Calu3 (cell line): ENCODE data around the gene CCIN. TPM values are rescaled to one million over a fixed set of nuclear protein-coding genes. Genes with fewer than 3 reads are reported as not detected.

Source experiments
- BruUV-seq: library from RNA; stranded (reverse); fragments of 400-500 nt; replicated peaks from 2 replicates; lab custom pipeline; 2021; lab: Mats Ljungman, UMichigan
- CTCF ChIA-PET: fragments of 300-600 bp; sonication (Branson Sonifier 250); formaldehyde crosslinking; loops from one replicate; lab custom pipeline; 2022; ENCODE audit warnings: antibody characterized with exemption; lab: Charles Lee
- DNase-seq: peaks from one replicate; pipeline ENCODE4 v3.0.0; 2022
- H3K27ac Mint-ChIP-seq: one replicate; pipeline ENCODE4 v1.8.0; 2022; ENCODE audit warnings: mixed read lengths; ENCODE audit not compliant: unreplicated experiment
- H3K27me3 Mint-ChIP-seq: one replicate; pipeline ENCODE4 v1.8.0; 2022; ENCODE audit warnings: mixed read lengths; ENCODE audit not compliant: unreplicated experiment
- H3K36me3 Mint-ChIP-seq: one replicate; pipeline ENCODE4 v1.8.0; 2022; ENCODE audit warnings: mild to moderate bottlenecking, moderate library complexity, mixed read lengths; ENCODE audit not compliant: insufficient read depth, unreplicated experiment
- H3K4me1 Mint-ChIP-seq: one replicate; pipeline ENCODE4 v1.8.0; 2022; ENCODE audit warnings: mild to moderate bottlenecking, low read depth, mixed read lengths; ENCODE audit not compliant: unreplicated experiment
- H3K4me3 Mint-ChIP-seq: one replicate; pipeline ENCODE4 v1.8.0; 2022; ENCODE audit warnings: mild to moderate bottlenecking, low read depth, moderate library complexity, mixed read lengths; ENCODE audit not compliant: unreplicated experiment
- H3K9me3 Mint-ChIP-seq: one replicate; pipeline ENCODE4 v1.8.0; 2022; ENCODE audit warnings: low read depth, mixed read lengths; ENCODE audit not compliant: unreplicated experiment
- CTCF ChIP-seq: fragments of 200-600 bp; IDR thresholded peaks from one replicate; pipeline ENCODE4 v1.8.0; 2022; ENCODE audit warnings: antibody characterized with exemption; ENCODE audit not compliant: unreplicated experiment
- intact Hi-C: fragments of 100-400 bp; cut with micrococcal nuclease; formaldehyde crosslinking; loops from one replicate; pipeline ENCODE4 v1.10.0; 2022; ENCODE audit not compliant: unreplicated experiment
- total RNA-seq: library from RNA; stranded (reverse); gene quantifications from 2 replicates; pipeline ENCODE4 v1.2.3, GENCODE V29; 2022

CCIN gene
- total RNA-seq, 1 experiment from 2014 or later = not detected

GRCh38 chr9:36162211-36162738 lies 6.9 kb upstream of the CCIN start:
- no peaks in the 10 kb centered on the region for H3K9me3 Mint-ChIP-seq
- DNase-seq = no peak
- no TSS peak for BruUV-seq
- no peak overlapping the region for H3K27ac Mint-ChIP-seq
- no peaks in the 10 kb centered on the region for H3K4me1 Mint-ChIP-seq
- no peak overlapping the region for H3K4me3 Mint-ChIP-seq
- peaks cover 18% of the 10 kb centered on the region for H3K27me3 Mint-ChIP-seq
- no peaks in the 10 kb centered on the region for H3K36me3 Mint-ChIP-seq
- CTCF ChIA-PET = no interaction called here
- TF ChIP-seq CTCF = no peak
- intact Hi-C loops = no loop called here

- BruUV-seq = no TSS peak
- CTCF ChIA-PET = no interaction called here
- H3K4me1 Mint-ChIP-seq = no peaks in the 10 kb centered on the region
- H3K27me3 Mint-ChIP-seq = peaks cover 18% of the 10 kb centered on the region
- no peak overlapping the region for H3K27ac Mint-ChIP-seq
- no peak overlapping the region for H3K4me3 Mint-ChIP-seq
- TF ChIP-seq CTCF = no peak
- H3K9me3 Mint-ChIP-seq = no peaks in the 10 kb centered on the region
- H3K36me3 Mint-ChIP-seq = no peaks in the 10 kb centered on the region
- intact Hi-C loops = no loop called here
- no peak for DNase-seq
Observed at GRCh38 chr9:36163049-36163785, 6.0 kb upstream of the CCIN start.

GRCh38 chr9:36163786-36164170 lies 5.4 kb upstream of the CCIN start:
- Mint-ChIP-seq H3K4me1 (no peaks in the 10 kb centered on the region), H3K36me3 (no peaks in the 10 kb centered on the region), H3K27ac (no peak overlapping the region), H3K4me3 (no peak overlapping the region), H3K27me3 (peaks cover 18% of the 10 kb centered on the region), H3K9me3 (no peaks in the 10 kb centered on the region)
- TF ChIP-seq CTCF = no peak
- CTCF ChIA-PET = interaction anchor here (0.7 kb wide), 1 partner anchor 19 kb away, joined by 3 read pairs; no protein-coding TSS in a partner anchor
- DNase-seq = no peak
- BruUV-seq = no TSS peak
- intact Hi-C loops = no loop called here

- Mint-ChIP-seq H3K9me3 (no peaks in the 10 kb centered on the region), H3K27ac (no peak overlapping the region), H3K4me3 (no peak overlapping the region), H3K36me3 (no peaks in the 10 kb centered on the region), H3K27me3 (peaks cover 18% of the 10 kb centered on the region), H3K4me1 (no peaks in the 10 kb centered on the region)
- intact Hi-C loops = no loop called here
- TF ChIP-seq CTCF = no peak
- CTCF ChIA-PET = interaction anchor here (0.7 kb wide), 1 partner anchor 18 kb away, joined by 3 read pairs; no protein-coding TSS in a partner anchor
- no TSS peak for BruUV-seq
- no peak for DNase-seq
Observed at GRCh38 chr9:36164372-36164771, 4.8 kb upstream of the CCIN start.
